Measurements from ENCODE around the gene COL16A1.

GRCh38 chr1:31663622-31664452 is 40.0 kb downstream of the COL16A1 start:
- TF ChIP-seq CTCF (IDR thresholded peaks at IDR 0.05) (peak in 1 of 3 donors; percentile 72), POLR2A (IDR thresholded peaks at IDR 0.05) (no peak)

Measured in lower leg skin (tissue), 3 donors.